HepG2 (cell line): Measurements from ENCODE around the gene PDPK1. TPM values are rescaled to one million over a fixed set of nuclear protein-coding genes. Genes with fewer than 3 reads are reported as not detected.

Experiments
- ATAC-seq: fragments of 200-7000 bp; cut with Tn5 transposase; 3 replicates; pipeline ENCODE4 v1.9.1; 2020; ENCODE audit warnings: mild to moderate bottlenecking, moderate library complexity
- BruUV-seq: library from RNA; stranded (reverse); fragments of 400-500 nt; replicated peaks from 2 replicates; lab custom pipeline; 2021; lab: Mats Ljungman, UMichigan
- CTCF ChIA-PET: fragments of 300-600 bp; formaldehyde crosslinking; extraction: SDS; loops from one replicate; lab custom pipeline; 2021; ENCODE audit warnings: low total read pairs, inconsistent platforms, low intra/inter-chr PET ratio; lab: Yijun Ruan, JAX
- POLR2A ChIA-PET: fragments of 350-600 bp; sonication (Branson Sonifier 250); formaldehyde crosslinking; loops from one replicate; lab custom pipeline; 2020; ENCODE audit warnings: antibody characterized with exemption, inconsistent platforms; lab: Yijun Ruan, JAX
- DNase-seq: peaks from one replicate; pipeline ENCODE4 v3.0.0-alpha.2; 2015; ENCODE audit warnings: low spot score
- FAIRE-seq: peaks from 3 replicates; lab custom pipeline; 2011; peaks lifted over from hg19 to GRCh38; lab: Jason Lieb, UNC
- H2AFZ ChIP-seq: one replicate; pipeline ENCODE4 v1.6.1; 2011; ENCODE audit warnings: low read length, inconsistent platforms
- H3K27ac ChIP-seq: fragments of 300-600 bp; 3 replicates; pipeline ENCODE4 v1.8.0; 2011; ENCODE audit warnings: mixed run types, mild to moderate bottlenecking, mixed read lengths, low read length, inconsistent platforms; ENCODE audit not compliant: insufficient read depth; ENCODE audit errors: extremely low read length
- H3K27me3 ChIP-seq, 2 experiments: fragments of 200-600 bp in 1 of 2; 2 replicates in 1 of 2; 3 replicates in 1 of 2; pipeline versions ENCODE4 v1.6.0 to v1.8.0; 2011; ENCODE audit warnings: low read length in 2 of 2, mild to moderate bottlenecking in 2 of 2, moderate library complexity in 2 of 2, inconsistent platforms in 1 of 2; ENCODE audit not compliant: insufficient read depth in 2 of 2, control insufficient read depth in 1 of 2
- H3K36me3 ChIP-seq, 2 experiments: fragments of 200-600 bp in 1 of 2; replicated peaks in 1 of 2; 2 replicates in 1 of 2; 3 replicates in 1 of 2; pipeline versions ENCODE4 v1.5.1 to v1.8.0; 2011; ENCODE audit warnings: low read length in 2 of 2, inconsistent platforms in 1 of 2; ENCODE audit not compliant: insufficient read depth in 2 of 2, control insufficient read depth in 1 of 2
- H3K4me1 ChIP-seq: 2 replicates; pipeline ENCODE4 v1.5.1; 2012; ENCODE audit warnings: low read length, inconsistent platforms; ENCODE audit not compliant: insufficient read depth
- H3K4me2 ChIP-seq: 2 replicates; pipeline ENCODE4 v1.6.0; 2011; ENCODE audit warnings: low read depth, low read length, inconsistent platforms
- H3K4me3 ChIP-seq, 3 experiments: fragments of 200-600 bp in 1 of 3; sonication (generic), shearing (Covaris generic) in 1 of 3; replicated peaks in 1 of 3; 2 replicates each; pipeline ENCODE4 v1.5.1; 2011 to 2016; ENCODE audit warnings: low read length in 3 of 3, inconsistent platforms in 2 of 3, low read depth in 2 of 3, mild to moderate bottlenecking in 2 of 3, control low read depth in 1 of 3, mixed read lengths in 1 of 3; ENCODE audit not compliant: insufficient read depth in 1 of 3
- H3K79me2 ChIP-seq: one replicate; pipeline ENCODE4 v1.6.1; 2011; ENCODE audit warnings: low read length, inconsistent platforms; ENCODE audit not compliant: insufficient read depth
- H3K9ac ChIP-seq: 2 replicates; pipeline ENCODE4 v1.6.0; 2011; ENCODE audit warnings: mild to moderate bottlenecking, low read depth, low read length, inconsistent platforms; ENCODE audit not compliant: insufficient read depth
- H3K9me3 ChIP-seq: 2 replicates; pipeline ENCODE4 v1.5.1; 2012; ENCODE audit warnings: mild to moderate bottlenecking, low read length
- H4K20me1 ChIP-seq: 2 replicates; pipeline ENCODE4 v1.6.0; 2011; ENCODE audit warnings: inconsistent platforms, mild to moderate bottlenecking, low read length, moderate library complexity; ENCODE audit not compliant: insufficient read depth
- ATM ChIP-seq: fragments of 450-650 bp; IDR thresholded peaks from 2 replicates; pipeline ENCODE4 v1.7.1; 2017; ENCODE audit warnings: mild to moderate bottlenecking, borderline replicate concordance
- DR1 ChIP-seq: sonication (generic); formaldehyde crosslinking; IDR thresholded peaks from 2 replicates; pipeline ENCODE4 v1.8.0; 2021; ENCODE audit warnings: mild to moderate bottlenecking, missing genetic modification reagents, inconsistent platforms
- ESRRA ChIP-seq: sonication (generic); formaldehyde crosslinking; IDR thresholded peaks from 2 replicates; pipeline ENCODE4 v1.5.1; 2020; ENCODE audit warnings: mild to moderate bottlenecking, low read depth, missing genetic modification reagents
- HNF4G ChIP-seq, 2 experiments: sonication (generic) in 1 of 2; formaldehyde crosslinking in 1 of 2; IDR thresholded peaks; 2 replicates each; pipeline versions ENCODE4 v1.4.0 to v1.6.1; 2011 to 2020; ENCODE audit warnings: borderline replicate concordance in 2 of 2, low read depth in 2 of 2, mild to moderate bottlenecking in 2 of 2, low read length in 1 of 2, missing genetic modification reagents in 1 of 2, moderate library complexity in 1 of 2
- KDM5A ChIP-seq: fragments of 200-600 bp; sonication (generic); IDR thresholded peaks from 2 replicates; pipeline ENCODE4 v1.7.0; 2018; ENCODE audit warnings: antibody characterized with exemption, mild to moderate bottlenecking, low read length, borderline replicate concordance
- NFIC ChIP-seq: IDR thresholded peaks from 2 replicates; pipeline ENCODE4 v1.6.1; 2012; ENCODE audit warnings: mild to moderate bottlenecking, low read length, inconsistent platforms
- SIN3B ChIP-seq: fragments of 150-350 bp; IDR thresholded peaks from 2 replicates; pipeline ENCODE4 v1.6.1; 2014; ENCODE audit warnings: low read length
- SOX13 ChIP-seq, 3 experiments: fragments of 450-650 bp in 1 of 3; sonication (generic) in 1 of 3; formaldehyde crosslinking in 1 of 3; IDR thresholded peaks in 2 of 3; conservative IDR thresholded peaks in 1 of 3; 2 replicates each; pipeline versions ENCODE4 v1.5.0 to v1.6.1; 2016 to 2020; ENCODE audit warnings: antibody characterized with exemption in 1 of 3, mild to moderate bottlenecking in 1 of 3, missing compliant biosample characterization in 1 of 3, missing genetic modification reagents in 1 of 3, moderate library complexity in 1 of 3
- SRSF4 ChIP-seq: fragments of 200-400 bp; formaldehyde crosslinking; IDR thresholded peaks from one replicate; pipeline ENCODE4 v1.6.1; 2018; ENCODE audit warnings: mild to moderate bottlenecking, low read depth, low read length, moderate library complexity; ENCODE audit not compliant: poor library complexity, severe bottlenecking
- STAG1 ChIP-seq: sonication (generic); formaldehyde crosslinking; IDR thresholded peaks from 2 replicates; pipeline ENCODE4 v1.4.0; 2020; ENCODE audit warnings: missing genetic modification reagents
- TCF7 ChIP-seq: sonication (generic); IDR thresholded peaks from 2 replicates; pipeline ENCODE4 v1.6.1; 2016; ENCODE audit warnings: antibody characterized with exemption, low read depth
- ZNF138 ChIP-seq: sonication (generic); formaldehyde crosslinking; IDR thresholded peaks from 2 replicates; pipeline ENCODE4 v1.5.0; 2020; ENCODE audit warnings: mild to moderate bottlenecking, low read depth, missing genetic modification reagents
- ZNF44 ChIP-seq: sonication (generic); formaldehyde crosslinking; IDR thresholded peaks from 2 replicates; pipeline ENCODE4 v1.5.1; 2020; ENCODE audit warnings: mild to moderate bottlenecking, missing genetic modification reagents
- ZNF501 ChIP-seq: sonication (generic); formaldehyde crosslinking; IDR thresholded peaks from 2 replicates; pipeline ENCODE4 v1.5.1; 2020; ENCODE audit warnings: mild to moderate bottlenecking, moderate library complexity, missing genetic modification reagents
- ZNF572 ChIP-seq: sonication (generic); formaldehyde crosslinking; IDR thresholded peaks from 2 replicates; pipeline ENCODE4 v1.5.1; 2020; ENCODE audit warnings: mild to moderate bottlenecking, missing genetic modification reagents
- ZNF841 ChIP-seq: sonication (generic); formaldehyde crosslinking; IDR thresholded peaks from 2 replicates; pipeline ENCODE4 v1.8.1; 2023; ENCODE audit warnings: missing genetic modification reagents, borderline replicate concordance
- ZSCAN29 ChIP-seq: sonication (generic); formaldehyde crosslinking; conservative IDR thresholded peaks from 2 replicates; pipeline ENCODE4 v1.4.0; 2020; ENCODE audit warnings: mild to moderate bottlenecking, missing genetic modification reagents
- WGBS: methylation state at CpG from one replicate; pipeline ENCODE4 v1.1.6; 2017; ENCODE audit warnings: low lambda C conversion rate; 5-methylcytosine and 5-hydroxymethylcytosine counted together
- in situ Hi-C: cut with HindIII; loops from 2 replicates; pipeline ENCODE4 v1.10.0; 2017; ENCODE audit warnings: low pct_unique_long_range_greater_than_20kb; ENCODE audit not compliant: extremely low pct_ligation_motif_present
- intact Hi-C: fragments of 100-400 bp; cut with micrococcal nuclease; formaldehyde crosslinking; loops from one replicate; pipeline ENCODE4 v1.10.0; 2022; ENCODE audit not compliant: unreplicated experiment
- polyA plus RNA-seq, 8 experiments: library from polyadenylated mRNA; depleted of rRNA in 3 of 8; stranded (reverse) in 7 of 8; unstranded in 1 of 8; fragments of >200 nt; fragmentation: Illumina TruSeq in 4 of 8; extraction: Trizol in 4 of 8; gene quantifications; 2 replicates each; pipeline versions ENCODE4 v1.2.1 to v1.2.3, GENCODE V29; 2011 to 2016; ENCODE audit warnings: low read depth in 4 of 8, missing spikeins in 1 of 8, mixed read lengths in 1 of 8; ENCODE audit not compliant: insufficient read depth in 1 of 8
- total RNA-seq, 5 experiments: library from RNA; depleted of rRNA; stranded (reverse); fragments of >200 nt; fragmentation: Illumina TruSeq; extraction: Trizol; gene quantifications; 2 replicates each; pipeline ENCODE4 v1.2.3, GENCODE V29; 2016; ENCODE audit warnings: low read depth in 1 of 5
- TF ChIP-seq, protein P1 (sequence below): sonication (generic); formaldehyde crosslinking; IDR thresholded peaks from 2 replicates; pipeline ENCODE4 v1.5.0; 2020; ENCODE audit warnings: mild to moderate bottlenecking, missing genetic modification reagents, moderate library complexity
- TF ChIP-seq, protein P2 (sequence below): sonication (generic); formaldehyde crosslinking; IDR thresholded peaks from 2 replicates; pipeline ENCODE4 v1.5.0; 2020; ENCODE audit warnings: missing genetic modification reagents

PDPK1 gene
- total and polyA plus RNA-seq, 2 of the 13 experiments (the other 11 are each of a cell fraction or from before 2014, with no cell fraction given): 59.6 to 129 TPM

DNA sequence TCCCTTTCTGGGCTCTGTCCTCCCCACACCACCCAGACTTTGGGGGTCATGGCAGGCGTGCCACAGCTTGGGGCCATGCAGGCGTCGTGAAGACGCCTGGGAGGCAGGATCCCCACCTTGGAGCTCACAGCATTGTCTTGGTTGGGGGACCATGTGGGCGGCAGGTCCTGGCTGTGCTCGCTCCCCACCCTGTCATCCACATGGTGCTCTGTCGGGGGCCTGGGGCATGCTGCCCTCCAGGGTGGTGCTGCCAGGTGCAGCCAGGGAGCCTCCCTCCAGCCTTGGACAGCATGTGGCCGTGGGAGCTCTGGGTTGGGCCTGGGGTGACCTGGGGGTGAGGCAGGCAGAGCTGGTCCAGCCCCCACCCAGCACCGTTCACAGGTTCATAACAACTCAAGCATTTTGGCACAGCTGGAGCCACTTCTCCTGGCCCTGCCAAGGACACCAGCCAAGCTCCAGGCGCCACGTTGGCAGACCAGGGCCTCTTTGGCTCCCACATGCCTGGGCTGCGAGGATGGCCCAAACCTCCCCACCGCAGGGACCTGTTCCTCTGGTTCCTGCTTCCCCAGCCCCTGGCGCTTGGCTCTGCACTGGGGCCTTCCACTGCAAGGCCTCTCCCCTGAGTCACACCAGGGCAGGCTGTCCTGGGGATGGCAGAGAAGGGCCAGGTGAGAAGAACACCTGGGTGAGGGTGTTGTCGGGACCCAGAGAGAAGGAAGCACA, 39.1 kb upstream of the PDPK1 start (continued):
- TF ChIP-seq SRSF4 (no peak), HNF4G (IDR thresholded peaks at IDR 0.05; ENCODE audit: borderline replicate concordance, low read depth, low read length) (no peak), HNF4G (CRISPR knock-in tag; IDR thresholded peaks at IDR 0.05; ENCODE audit: borderline replicate concordance, low read depth) (no peak), ZNF501 (CRISPR knock-in tag) (no peak), ZNF44 (no peak), ZNF841 (CRISPR knock-in tag) (no peak), SOX13 (IDR thresholded peaks at IDR 0.05) (no peak), SOX13 (CRISPR knock-in tag; conservative IDR thresholded peaks at IDR 0.05 in 1 of 2, IDR thresholded peaks at IDR 0.05 in 1 of 2) (no peak)

GRCh38 chr16:2499454-2499853, 38.4 kb upstream of the PDPK1 start:
- Histone ChIP-seq H3K4me3 (no peak overlapping the region), H3K4me2 (no peak overlapping the region), H3K27me3 (no peaks in the 10 kb centered on the region), H3K27ac (no peak overlapping the region), H3K79me2 (no peaks in the 10 kb centered on the region), H3K4me1 (peaks cover 22% of the 10 kb centered on the region), H4K20me1 (no peaks in the 10 kb centered on the region), H3K9me3 (no peaks in the 10 kb centered on the region), H3K36me3 (peaks cover 14 to 29% of the 10 kb centered on the region in 2 experiments; a peak in 4 of 5 replicates), H3K9ac (no peak overlapping the region), H2AFZ (no peak overlapping the region)
- in situ Hi-C loops (no loop called here), intact Hi-C loops (no loop called here)
- POLR2A ChIA-PET: no interaction called here
- no peak for FAIRE-seq
- no TSS peak for BruUV-seq
- no peak for DNase-seq
- CTCF ChIA-PET: no interaction called here
- WGBS: 92% methylated on average over 4 of the region's 6 CpGs
- TF ChIP-seq, protein P1, sequence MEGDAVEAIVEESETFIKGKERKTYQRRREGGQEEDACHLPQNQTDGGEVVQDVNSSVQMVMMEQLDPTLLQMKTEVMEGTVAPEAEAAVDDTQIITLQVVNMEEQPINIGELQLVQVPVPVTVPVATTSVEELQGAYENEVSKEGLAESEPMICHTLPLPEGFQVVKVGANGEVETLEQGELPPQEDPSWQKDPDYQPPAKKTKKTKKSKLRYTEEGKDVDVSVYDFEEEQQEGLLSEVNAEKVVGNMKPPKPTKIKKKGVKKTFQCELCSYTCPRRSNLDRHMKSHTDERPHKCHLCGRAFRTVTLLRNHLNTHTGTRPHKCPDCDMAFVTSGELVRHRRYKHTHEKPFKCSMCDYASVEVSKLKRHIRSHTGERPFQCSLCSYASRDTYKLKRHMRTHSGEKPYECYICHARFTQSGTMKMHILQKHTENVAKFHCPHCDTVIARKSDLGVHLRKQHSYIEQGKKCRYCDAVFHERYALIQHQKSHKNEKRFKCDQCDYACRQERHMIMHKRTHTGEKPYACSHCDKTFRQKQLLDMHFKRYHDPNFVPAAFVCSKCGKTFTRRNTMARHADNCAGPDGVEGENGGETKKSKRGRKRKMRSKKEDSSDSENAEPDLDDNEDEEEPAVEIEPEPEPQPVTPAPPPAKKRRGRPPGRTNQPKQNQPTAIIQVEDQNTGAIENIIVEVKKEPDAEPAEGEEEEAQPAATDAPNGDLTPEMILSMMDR: no peak
- TF ChIP-seq ZSCAN29 (CRISPR knock-in tag): no peak
- TF ChIP-seq STAG1: no peak
- no peak for TF ChIP-seq KDM5A
- no peak for TF ChIP-seq ZNF572 (CRISPR knock-in tag)
- no peak for TF ChIP-seq ZNF138 (CRISPR knock-in tag)
- TF ChIP-seq TCF7: no peak
- TF ChIP-seq ATM: no peak
- no peak for TF ChIP-seq ESRRA (CRISPR knock-in tag)
- TF ChIP-seq, protein P2, sequence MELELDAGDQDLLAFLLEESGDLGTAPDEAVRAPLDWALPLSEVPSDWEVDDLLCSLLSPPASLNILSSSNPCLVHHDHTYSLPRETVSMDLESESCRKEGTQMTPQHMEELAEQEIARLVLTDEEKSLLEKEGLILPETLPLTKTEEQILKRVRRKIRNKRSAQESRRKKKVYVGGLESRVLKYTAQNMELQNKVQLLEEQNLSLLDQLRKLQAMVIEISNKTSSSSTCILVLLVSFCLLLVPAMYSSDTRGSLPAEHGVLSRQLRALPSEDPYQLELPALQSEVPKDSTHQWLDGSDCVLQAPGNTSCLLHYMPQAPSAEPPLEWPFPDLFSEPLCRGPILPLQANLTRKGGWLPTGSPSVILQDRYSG: no peak
- TF ChIP-seq NFIC: no peak
- TF ChIP-seq DR1 (CRISPR knock-in tag): no peak
- no peak for TF ChIP-seq SIN3B
- ATAC-seq: no peak
